GM08714 (cell line): ENCODE data around the gene JMJD6.
"Not testable (repeated sequence)": the region's sequence is repeated elsewhere in the genome, so short reads cannot be mapped to it uniquely, and the experiment has no call there.

Source experiments
- H3K4me3 ChIP-seq: fragments of 200-500 bp; sonication (Bioruptor generic); 2 replicates; pipeline ENCODE4 v1.5.1; 2014; ENCODE audit warnings: mild to moderate bottlenecking, low read length, inconsistent platforms
- ZNF274 ChIP-seq: IDR thresholded peaks from 2 replicates; pipeline ENCODE4 v1.6.1; 2012; ENCODE audit warnings: mild to moderate bottlenecking, low read depth, low read length

The JMJD6 gene

DNA sequence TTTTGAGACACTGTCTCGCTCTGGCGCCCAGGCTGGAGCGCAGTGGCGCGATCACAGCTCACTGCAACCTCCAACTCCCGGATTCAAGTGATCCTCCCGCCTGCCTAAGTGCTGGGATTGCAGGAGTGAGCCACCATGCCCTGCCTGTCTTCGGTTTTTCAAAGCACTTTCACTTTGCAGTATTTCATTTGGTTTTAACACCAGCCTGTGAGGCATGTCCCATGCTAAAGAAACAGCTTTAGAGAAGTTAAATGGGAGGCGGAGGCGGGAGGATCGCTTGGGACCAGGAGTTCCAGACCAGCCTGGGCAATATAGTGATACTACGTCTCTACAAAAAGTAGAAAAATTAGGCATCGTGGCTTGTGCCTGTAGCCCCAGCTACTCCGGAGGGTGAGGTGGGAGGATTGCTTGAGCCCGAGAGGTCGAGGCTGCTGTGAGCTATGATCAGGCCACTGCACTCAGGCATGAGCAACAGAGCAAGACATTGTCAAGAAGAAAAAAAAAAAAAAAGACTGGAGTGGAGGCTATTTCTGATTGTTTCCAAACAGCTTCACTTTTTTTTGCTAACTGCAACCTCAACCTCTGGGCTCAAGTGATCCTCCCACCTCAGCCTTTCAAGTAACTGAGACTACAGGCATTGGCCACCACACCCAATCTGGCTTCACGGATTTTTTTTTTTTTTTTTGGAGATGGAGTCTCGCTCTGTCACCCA lies 1.5 kb upstream of the JMJD6 start:
- H3K4me3 ChIP-seq, result peak overlapping the region; percentile 85
- no peak for TF ChIP-seq ZNF274

DNA sequence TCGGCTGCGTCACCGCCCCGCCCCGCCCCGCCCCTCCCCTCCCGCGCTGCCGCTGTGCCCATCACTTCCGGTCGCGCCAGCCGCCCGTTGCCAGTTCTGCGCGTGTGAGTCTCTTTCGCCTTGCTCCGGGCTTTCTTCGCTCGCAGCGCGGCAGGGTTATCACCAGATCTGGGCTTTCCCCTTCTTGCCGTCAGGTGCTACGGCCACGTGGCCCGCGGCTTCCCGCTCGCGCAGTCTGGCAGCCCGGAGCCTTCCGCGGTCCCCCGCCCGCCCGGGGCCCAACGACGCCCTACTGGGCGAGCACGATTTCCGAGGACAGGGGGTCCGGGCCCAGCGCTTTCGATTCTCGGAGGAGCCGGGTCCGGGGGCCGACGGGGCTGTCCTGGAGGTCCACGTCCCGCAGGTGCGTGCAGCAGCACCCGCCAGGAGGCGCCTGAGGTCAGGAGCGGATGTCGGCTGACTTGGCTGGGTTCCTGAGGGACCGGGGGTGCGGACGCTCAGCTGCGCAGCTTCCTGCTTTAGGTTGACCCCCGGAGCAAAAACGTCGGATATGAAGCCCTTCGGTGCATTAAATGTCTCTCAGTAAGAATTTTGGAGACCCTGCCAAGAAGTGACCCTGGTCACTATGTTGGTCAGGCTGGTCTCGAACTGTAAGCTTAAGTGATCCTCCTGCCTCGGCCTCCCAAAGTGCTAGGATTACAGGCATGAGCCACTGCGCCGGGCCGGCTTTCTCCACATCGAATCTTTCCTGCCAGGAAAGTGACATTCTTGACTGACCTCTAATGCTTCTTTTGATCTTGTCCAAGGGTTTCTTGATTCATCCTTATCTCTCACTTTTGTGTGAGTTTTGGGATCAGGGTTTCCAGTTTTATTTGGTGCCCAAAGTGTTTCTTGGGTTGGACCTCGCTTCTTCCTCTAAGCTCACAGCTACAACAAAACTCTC lies 641 bp upstream of the JMJD6 start, which contains the start of gene METTL23:
Gene METTL23 (plus strand): TSS at position 64 of the 943 bp plus-strand sequence. CDS start 2,872 bp downstream, outside the sequence.
- TF ChIP-seq ZNF274, result no peak
- H3K4me3 ChIP-seq, result peak within 1 kb of the TSS; percentile 93

DNA sequence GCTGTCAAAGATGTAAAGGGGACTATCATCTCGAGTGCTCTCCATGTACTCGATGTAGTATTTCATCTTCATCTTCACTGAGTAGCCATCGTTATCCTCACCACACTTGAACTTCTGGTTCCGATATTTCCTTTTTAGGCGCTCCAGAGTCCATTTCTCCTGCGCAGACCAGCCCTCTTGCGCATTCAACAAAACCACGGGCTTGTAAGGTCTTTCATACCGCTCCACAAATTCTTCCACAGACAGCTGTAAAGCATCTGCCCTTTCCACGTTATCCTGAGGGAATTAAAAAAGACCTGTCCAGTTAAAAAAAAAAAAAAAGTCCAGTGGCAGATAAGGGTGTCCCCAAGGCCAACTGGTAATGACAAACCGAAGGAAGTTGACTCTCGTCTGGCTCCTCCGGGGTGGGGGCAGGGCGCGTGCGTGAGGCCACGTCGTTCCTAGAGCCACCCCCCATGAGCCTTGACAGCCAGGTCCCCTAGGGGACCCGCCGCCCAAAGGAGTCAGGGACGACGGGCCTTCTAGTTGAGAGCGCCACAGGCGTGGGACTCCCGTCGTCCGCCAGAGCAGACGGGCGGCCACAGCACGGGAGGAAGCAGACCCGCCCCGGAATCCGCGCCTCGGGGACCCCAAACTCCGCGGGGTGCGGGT lies 701 bp downstream of the JMJD6 start:
- peak overlapping the region; percentile 93 for H3K4me3 ChIP-seq
- TF ChIP-seq ZNF274, result no peak

DNA sequence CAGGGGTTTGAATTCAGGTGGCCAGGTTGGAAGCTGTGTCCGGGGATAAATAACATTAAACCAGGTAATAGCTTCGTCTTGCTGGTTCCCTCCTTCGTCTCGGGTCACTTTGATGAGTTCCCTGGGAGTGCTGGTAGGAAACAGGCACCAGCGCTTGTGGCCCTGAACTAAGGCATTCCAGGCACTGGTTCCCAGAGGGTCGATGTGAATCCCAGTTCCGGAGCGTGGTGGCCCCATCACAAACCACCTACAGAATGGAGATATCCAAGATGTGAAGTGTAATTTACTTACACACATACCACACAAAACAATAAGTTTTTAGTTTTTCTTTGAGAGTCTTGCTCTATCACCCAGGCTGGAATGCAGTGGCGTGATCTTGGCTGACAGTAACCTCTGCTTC lies 2.6 kb downstream of the JMJD6 start:
- H3K4me3 ChIP-seq, result no peak overlapping the region
- TF ChIP-seq ZNF274, result no peak

DNA sequence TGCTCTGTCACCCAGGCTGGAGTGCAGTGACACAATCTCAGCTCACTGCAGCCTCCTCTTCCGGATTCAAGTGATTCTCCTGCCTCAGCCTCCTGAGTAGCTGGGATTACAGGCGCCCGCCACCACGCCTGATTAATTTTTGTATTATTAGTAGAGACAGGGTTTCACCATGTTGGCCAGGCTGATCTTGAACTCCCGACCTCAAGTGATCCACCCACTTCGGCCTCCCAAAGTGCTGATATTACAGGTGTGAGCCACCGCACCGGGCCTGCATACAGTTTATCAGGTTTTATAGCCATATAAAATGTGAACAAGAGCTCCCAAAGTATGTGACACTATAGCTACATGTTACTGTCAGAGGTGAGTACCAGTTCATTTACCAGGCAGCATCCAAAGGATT lies 3.4 kb downstream of the JMJD6 start:
- not testable (repeated sequence) for H3K4me3 ChIP-seq

DNA sequence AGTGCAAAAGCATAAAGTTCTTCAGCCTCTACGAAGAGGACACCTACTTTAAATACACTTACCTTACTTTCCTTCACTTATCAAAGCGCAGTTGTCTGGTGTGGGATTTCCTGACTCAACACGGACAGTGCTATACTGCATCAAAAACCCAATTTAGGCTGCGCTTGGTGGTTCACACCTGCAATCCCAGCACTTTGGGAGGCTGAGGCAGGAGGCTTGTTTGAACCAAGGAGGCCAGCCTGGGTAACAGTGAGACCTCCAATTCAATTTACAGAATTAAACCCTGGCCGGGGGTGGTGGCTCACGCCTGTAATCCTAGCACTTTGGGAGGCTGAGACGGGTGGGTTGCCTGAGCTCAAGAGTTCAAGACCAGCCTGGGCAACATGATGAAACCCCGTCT lies 4.1 kb downstream of the JMJD6 start:
- no peak for TF ChIP-seq ZNF274

DNA sequence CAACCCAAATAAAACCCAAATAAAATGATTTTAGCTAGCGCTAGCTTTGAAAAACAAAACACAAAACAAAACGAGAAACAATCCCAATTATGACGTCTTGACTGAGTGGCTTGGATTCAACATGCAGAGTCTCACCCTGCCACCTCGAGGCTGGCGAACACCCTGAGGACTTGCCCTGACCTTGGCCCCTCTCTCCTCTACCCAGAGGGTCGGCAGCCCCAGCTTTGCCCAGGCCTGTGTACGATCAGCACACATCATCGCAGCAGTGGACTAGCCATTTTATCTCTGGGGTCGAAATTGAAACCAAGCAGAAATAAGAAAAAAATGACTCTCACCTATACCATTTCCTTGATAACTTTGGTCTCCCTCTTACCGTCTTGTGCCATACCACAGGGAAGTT lies 4.9 kb downstream of the JMJD6 start:
- no peak for TF ChIP-seq ZNF274
- no peak overlapping the region for H3K4me3 ChIP-seq

More for the DNA sequence above, 4.1 kb downstream of the JMJD6 start:
- no peak overlapping the region for H3K4me3 ChIP-seq

DNA sequence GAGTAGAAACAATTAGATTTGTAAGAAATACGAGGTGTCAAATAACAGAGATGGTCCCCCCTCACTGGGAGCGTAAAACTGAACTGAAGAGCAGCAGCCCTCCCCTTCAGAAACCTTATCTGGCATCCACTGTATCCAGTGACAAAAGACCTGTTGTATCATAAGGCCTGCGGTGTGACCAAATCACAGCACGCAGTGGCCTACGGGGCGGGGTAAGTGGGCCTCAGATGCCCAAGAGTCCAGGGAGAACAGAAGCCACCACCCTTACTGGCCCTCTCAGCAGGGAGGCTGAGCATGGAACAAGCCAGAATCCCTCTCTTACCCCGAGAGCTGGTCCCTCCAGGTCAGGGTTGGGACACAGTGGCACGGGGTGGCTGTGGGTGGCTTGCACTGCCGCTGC lies 5.5 kb downstream of the JMJD6 start:
- H3K4me3 ChIP-seq, result no peak overlapping the region
- no peak for TF ChIP-seq ZNF274

DNA sequence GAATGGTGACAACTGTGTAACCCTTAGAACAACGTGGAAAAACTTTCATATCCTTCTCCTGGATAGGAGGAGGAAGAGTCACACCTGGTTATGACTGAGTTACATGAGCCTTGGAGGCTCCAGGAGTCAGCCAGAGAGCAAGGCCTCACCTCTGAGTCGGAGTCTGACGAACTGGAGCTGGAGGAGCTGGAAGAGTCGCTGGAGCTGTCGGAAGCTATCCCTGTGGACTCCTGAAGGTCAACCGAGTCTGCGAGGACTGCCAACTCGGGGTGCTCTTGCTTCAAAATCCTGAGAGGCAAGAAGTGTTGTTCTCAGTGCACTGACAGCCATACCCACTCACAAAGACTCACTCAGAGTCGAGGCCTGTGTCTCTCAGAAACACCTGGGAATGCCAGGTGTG lies 6.2 kb downstream of the JMJD6 start:
- no peak overlapping the region for H3K4me3 ChIP-seq
- TF ChIP-seq ZNF274, result no peak

DNA sequence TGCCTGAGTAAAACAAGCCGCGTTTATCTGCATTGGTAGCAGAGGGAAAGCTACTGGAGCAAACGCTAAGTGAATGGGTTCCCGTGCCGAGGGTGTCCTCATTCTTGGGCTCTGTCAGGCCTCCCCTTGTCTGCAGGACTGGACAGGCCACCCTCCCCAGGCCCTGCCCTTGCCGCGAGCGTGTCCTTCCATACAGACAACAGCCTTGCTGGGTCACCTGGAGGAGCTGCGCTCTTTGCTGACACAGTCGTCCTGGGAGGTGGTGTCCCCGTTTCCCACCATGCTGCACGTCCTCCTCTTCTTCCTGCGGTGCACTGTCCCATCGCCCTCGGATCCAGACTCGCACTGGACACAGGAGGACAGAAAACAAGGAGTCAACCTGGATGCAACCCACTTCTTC lies 7.9 kb downstream of the JMJD6 start:
- H3K4me3 ChIP-seq, result no peak overlapping the region
- TF ChIP-seq ZNF274, result no peak

DNA sequence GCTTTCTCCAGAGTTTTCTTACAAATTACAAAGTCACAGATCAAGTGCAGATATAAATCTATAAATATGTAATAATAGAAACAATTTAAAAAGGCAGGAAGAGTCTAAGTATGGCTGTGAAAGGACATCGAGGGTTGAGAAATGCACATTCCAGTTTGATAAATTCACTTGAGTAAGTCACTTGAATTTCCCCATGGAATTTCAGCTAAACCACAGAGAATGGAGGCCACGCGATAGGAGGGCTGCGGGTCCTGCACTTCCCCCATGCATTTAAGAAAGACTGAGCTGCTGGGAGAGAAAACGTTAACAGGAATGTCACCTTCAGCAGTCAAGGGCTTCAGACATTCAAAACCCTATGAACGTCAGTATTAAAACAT lies 9.6 kb downstream of the JMJD6 start:
- no peak overlapping the region for H3K4me3 ChIP-seq
- no peak for TF ChIP-seq ZNF274

DNA sequence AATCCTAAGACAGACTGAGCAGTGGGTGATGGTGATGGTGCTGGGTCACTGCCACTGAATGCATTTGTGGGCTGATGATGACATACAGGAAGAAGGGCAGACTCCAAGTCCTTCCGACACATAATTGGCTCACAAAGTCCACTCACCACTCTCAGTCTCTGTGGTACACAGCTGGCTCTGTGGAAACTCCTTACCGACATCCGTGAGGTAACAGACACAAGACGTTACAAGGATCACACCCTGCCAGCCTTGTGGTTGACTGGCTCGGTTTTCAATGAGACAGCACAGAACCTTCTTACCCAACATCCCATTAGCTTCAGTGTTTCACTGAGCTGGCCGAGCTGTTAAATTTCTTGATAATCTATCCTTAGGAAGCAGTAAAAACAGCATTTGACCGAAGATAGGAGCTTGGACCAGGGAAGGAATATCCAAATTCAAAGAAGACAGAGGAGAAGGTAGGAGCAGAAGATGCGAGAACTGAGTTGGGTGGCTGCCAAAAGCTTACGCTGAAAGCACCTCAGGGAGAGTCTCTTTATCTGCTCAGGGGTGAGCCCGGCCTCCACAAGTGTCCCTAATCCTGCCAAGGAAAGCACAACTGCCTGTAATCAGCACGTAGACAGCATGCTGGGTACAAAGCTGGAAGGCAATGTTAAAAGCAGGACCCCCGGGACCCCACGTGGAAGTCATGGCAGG lies 10.1 kb downstream of the JMJD6 start:
- H3K4me3 ChIP-seq, result no peak overlapping the region
- no peak for TF ChIP-seq ZNF274

DNA sequence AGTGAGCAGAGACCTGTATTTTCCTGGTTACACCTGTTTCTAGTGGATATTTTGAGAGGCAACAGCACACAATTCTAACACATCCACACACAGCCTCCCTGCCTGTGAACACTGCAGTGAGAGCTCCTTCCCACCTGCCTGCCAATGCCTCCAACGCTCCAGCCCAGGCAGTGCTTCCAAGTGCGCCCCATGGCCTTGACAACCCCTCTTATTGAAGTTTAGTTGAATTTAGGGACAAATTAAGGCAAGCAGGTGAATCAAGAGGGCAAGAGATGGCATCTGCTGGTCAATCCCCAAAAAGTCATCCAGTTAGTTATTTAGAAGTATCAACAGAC lies 10.9 kb downstream of the JMJD6 start:
- H3K4me3 ChIP-seq, result no peak overlapping the region
- no peak for TF ChIP-seq ZNF274

DNA sequence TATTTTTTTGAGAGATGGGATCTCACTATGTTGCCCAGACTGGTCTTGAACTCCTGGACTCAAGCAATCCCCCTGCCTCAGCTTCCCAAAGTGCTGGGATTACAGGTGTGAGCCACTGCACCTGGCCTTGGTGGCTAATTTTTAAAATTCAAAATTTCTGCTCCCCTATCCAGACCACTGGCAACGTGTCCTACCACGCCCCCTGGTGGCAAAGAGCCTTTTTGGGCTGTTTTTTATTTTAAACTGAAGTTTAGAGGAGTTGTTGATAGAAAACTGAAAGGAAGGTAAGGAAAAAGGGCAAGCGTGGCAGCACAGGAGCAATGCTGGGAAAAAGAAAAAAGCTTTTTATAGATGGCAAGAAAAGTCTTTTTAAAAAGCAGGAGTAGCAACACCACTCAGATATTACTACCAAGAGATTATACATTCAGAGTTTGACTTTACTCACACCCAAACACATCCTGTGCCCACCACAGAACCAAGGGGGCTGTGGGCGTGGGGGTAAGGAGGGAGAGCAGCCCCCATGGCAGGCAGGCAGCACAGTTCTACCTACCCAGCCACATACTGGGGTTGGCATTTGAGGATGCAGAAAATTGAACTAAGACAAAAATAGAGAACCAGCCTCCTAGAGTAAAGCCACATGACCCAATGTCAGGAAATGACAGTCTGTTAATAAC lies 11.4 kb downstream of the JMJD6 start:
- TF ChIP-seq ZNF274, result no peak
- H3K4me3 ChIP-seq, result no peak overlapping the region
